GM21529 (cell line): ENCODE data around the gene KRTAP6-1.

ENCODE experiments used
- ATAC-seq: cut with Tn5 transposase; IDR thresholded peaks from one replicate; pipeline ENCODE4 v1.9.1; 2021; ENCODE audit not compliant: unreplicated experiment

KRTAP6-1 gene

DNA sequence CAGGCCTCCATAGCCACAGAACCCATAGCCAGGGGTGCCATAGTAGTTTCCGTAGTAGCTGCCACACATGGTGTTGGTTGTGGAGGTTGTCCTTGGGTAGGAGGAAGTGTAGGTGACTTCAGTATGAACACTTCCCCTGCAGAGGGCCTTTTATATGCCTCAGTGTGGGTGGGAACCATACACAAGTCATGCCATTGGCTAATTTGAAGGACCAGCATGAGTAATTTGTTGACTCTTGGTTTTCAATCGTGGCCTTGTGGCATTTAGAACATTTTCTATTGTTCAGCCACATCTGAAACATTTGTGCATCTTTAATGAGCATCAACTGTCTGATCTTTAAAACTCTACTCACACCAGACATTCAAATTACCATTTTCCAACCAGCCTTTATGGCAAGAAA, at the start of gene KRTAP6-1:
Gene KRTAP6-1, minus strand, starts transcription at position 95 of the 400 bp plus-strand sequence. Its CDS starts 26 bp downstream, at position 69.
- ATAC-seq = no peak

GRCh38 chr21:30652891-30653290, 39.2 kb upstream of the KRTAP6-1 start:
- ATAC-seq = no peak

DNA sequence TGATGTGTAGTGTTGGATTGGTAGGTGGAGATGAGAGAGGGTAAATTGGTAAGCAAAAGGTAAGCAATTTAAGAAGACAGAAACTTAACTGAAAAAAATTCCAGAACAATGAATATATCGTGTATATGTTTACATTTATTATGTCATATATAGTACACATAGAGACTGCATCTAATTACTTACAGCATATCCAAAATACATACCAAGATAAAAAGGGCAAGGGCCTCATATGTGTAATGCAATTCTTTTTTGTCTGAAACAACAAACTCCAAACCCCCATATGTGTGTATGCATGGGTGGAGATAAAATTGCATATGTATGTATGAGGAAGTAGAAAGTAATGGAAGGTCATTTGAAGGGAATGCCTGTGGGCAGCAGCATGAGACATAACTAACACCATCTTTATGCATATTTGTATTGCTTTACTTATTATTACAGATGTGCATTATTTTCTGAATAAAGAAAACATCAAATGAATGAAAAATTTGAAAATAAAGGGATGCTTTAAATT, 33.2 kb upstream of the KRTAP6-1 start:
- no peak for ATAC-seq

DNA sequence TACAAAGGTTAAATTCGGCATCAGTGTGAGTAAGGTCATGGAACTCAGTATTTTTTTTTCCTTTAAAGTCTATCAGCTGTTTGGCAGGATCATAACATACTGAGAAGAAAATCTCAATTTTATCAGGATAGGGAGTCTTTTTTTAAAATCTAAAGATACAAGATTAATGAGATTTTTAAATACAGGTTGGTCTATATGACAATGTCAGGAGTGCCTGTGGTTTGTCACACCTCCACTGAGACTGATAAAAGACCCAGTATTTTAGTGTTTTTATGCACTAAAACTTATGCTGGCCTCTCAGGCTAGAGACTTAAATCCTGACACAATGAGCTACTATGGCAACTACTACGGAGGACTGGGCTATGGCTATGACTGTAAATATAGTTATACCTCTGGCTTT, 28.8 kb upstream of the KRTAP6-1 start, which contains the start of gene KRTAP20-3:
Gene KRTAP20-3, plus strand, starts transcription at position 301 of the 400 bp plus-strand sequence.
- no peak for ATAC-seq

DNA sequence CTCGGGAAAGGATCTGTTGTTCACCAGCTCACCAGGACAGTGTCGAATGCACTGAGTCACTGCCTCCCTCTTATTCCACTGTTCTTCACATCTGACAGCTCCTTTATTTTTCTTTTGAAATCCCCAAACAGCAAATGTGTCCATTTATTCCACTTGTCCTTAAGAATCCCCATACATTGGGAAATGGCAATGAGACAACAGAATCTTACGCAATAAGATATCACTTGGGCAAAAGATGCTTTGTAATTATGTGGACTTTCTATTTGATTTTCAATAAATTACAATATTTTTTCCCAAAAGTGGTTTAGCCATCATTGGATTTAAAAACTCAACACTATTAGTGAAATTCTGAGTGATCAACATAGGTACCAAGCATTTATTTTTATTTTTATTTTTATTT, 25.0 kb upstream of the KRTAP6-1 start:
- no peak for ATAC-seq

DNA sequence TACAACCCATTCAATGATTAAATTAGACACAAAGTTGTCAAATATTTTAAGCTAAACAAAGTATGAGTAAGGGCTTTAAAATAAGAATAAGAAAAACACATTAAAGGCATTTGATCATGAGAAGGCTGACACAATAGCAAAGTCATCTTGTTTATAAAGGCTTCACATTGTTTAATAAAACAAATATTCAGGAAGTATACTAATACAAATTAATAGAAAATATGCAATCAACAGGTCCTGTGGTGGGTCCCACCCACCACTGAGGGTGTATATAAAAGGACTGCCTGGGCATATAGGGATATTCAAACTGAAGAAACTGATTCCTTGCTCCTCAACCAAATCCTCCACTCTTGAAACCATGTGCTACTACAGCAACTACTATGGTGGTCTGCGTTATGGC, 21.2 kb upstream of the KRTAP6-1 start, which contains the start of gene KRTAP20-2:
Gene KRTAP20-2, plus strand, starts transcription at position 301 of the 400 bp plus-strand sequence. Its CDS starts 58 bp downstream, at position 359.
- no peak for ATAC-seq

DNA sequence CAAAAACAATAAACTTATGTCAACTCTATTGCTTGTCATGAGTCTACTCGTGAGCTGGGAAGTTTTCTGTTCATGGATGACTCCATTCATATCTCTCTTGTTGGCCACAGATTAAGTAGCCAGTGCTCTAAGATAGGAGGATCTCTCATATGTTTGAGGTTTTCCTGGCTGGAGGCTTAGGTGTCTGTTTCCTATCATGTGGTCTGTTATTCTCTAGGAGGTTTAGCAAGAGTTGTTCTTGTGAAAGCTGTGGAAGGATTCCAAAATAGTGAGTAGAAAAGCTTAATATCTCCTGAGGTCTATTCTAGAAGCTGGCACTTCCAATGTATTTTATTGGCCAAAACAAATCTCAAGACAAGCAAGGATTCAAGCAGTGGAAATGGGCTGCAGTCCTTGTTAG, 15.5 kb upstream of the KRTAP6-1 start:
- ATAC-seq = no peak

GRCh38 chr21:30628109-30628508, 14.4 kb upstream of the KRTAP6-1 start:
- ATAC-seq = no peak

DNA sequence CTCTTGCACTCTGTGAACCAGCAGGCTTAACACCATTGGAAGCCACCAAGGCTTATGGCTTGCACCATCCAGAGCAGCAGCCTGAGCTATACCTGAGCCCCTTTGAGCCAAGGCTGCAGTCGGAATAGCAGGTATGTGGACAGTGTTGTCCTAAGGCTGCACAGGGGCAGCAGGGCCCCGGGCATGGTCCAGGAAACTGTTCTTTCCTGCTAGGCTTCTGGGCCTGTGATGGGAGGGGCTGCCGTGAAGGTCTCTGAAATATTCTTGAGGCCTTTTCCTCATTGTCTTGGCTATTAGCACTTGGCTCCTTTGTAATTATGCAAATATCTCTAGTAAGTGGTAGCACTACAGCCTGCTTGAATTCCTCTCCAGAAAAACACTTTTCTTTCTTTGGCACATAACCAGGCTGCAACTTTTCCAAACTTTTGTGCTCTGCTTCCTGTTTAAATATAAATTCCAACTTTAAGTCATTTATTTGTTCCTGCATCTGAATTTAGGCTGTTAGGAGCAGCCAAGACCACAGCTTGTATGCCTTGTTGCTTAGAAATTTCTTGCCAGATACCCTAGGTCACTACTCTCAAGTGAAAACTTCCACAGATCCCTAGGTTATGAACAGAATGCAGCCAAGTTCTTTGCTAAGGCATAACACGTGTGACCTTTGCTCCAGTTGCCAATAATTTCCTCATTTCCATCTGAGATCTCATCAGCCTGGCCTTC, 11.9 kb upstream of the KRTAP6-1 start:
- no peak for ATAC-seq

DNA sequence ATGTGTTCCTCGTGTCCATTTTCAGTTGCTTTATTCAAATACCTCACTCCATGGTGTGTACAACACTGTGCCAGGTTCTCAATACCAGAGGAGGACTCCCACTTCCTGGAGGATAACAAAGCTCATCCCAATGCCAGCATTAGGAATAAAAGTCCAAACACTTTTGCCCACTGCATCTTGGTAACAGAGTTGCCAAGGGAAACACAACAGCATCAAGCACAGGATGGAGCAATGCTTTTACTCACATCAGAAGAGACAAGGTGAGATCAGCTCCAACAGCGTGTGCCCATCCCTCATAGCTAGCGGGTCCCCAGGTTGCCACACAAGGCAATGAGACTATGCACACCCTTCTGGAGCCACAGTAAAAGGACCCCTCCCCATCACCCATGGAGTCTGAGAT, 9.6 kb upstream of the KRTAP6-1 start:
- no peak for ATAC-seq

GRCh38 chr21:30620522-30620921, 6.8 kb upstream of the KRTAP6-1 start, which contains the start of gene KRTAP20-4:
TSS of gene KRTAP20-4 (plus strand) at chr21:30620627.
- ATAC-seq = no peak

DNA sequence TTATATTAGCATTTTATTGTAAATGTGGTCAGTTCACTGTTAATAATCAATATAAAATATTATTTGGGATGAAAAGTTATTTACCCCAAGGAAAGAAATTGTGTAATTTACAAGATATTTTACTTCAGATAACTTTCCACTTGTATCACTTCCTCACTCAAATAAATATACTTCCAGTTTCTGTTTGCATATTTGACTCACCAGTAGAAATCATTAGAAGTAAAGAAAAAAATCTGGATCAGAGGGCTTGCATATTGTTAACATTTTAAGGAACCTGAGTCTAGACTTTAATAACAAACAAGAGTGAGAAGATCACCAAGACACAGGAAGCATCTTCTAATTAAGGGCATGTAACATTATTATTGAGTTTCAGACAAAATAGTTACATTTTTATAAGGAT, 6.3 kb upstream of the KRTAP6-1 start:
- no peak for ATAC-seq

- ATAC-seq = no peak
Observed at GRCh38 chr21:30616125-30616524, 2.4 kb upstream of the KRTAP6-1 start, which contains the start of gene KRTAP20-1. TSS of gene KRTAP20-1 (plus strand) at chr21:30616425. CDS start at chr21:30616455, 30 bp downstream.

GRCh38 chr21:30615199-30615598, 1.5 kb upstream of the KRTAP6-1 start:
- ATAC-seq = no peak

DNA sequence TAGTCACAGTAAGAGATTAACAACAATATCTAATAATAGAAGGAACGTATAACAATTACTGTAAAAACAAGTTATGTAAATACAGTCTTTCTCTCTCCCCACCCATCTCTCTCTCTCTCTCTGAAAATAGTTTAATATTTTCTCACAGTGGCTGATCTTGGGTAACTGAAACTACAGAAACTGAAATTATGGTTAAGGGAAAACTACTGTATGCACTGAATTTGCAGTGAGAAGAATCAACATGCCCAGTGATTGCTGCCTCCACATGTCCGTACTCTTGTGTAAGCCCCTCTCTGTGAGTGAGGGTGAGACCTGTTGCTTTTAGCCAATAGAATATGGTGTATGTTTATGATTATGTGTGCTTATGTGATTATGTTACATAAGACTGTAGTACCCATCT, 1.6 kb downstream of the KRTAP6-1 start:
- no peak for ATAC-seq

DNA sequence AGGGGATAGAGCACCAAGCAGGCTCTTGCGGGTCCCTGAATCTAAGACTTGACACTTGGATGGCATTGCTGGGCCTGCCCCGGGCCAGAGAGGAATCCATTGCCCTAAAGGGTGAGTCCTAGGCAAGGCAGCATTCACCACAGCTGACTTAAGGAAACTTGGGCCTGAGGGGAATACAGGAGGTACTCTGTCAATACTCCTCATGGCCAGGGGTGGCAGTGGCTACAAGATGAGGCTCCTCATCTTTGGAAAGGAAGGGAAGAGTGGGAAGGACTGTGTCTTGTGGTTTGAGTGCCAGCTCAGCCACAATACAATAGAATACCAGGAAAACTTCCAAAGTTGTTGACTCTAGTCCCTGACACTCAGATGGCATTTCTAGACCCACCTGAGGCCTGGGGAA, 7.8 kb downstream of the KRTAP6-1 start:
- no peak for ATAC-seq

GRCh38 chr21:30600787-30601186, 12.9 kb downstream of the KRTAP6-1 start, which contains the start of gene KRTAP22-1:
TSS of gene KRTAP22-1 (plus strand) at chr21:30601087.
- ATAC-seq = no peak

GRCh38 chr21:30598802-30599201, 14.9 kb downstream of the KRTAP6-1 start, which contains the start of gene KRTAP6-2:
TSS of gene KRTAP6-2 (minus strand) at chr21:30598902. CDS start at chr21:30598874, 28 bp downstream.
- no peak for ATAC-seq

- no peak for ATAC-seq
Observed at GRCh38 chr21:30592140-30592539, 21.6 kb downstream of the KRTAP6-1 start, which contains the start of gene KRTAP6-3. TSS of gene KRTAP6-3 (plus strand) at chr21:30592440. CDS start at chr21:30592446, 6 bp downstream.

DNA sequence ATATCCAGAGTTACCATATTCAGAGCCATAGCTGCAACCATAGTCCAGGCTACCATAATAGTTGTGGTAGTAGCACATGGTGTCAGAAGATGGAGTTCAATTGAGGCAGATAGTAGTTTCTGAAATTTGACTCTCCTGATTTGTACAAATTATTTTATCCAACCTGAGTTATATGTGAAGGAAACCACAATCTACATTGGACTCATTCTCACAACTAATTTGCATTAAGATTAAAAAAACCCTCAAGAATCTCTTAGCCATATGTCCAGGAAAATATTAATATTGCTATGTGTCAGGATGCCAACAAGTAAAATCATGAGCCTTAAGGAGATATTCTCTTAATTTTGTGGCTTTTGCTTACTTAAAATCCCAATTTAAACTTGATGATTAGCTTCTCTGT, 23.4 kb downstream of the KRTAP6-1 start, which contains the start of gene KRTAP22-2:
Gene KRTAP22-2, minus strand, starts transcription at position 101 of the 400 bp plus-strand sequence.
- ATAC-seq = no peak

- ATAC-seq = no peak
Observed at GRCh38 chr21:30582870-30583269, 30.9 kb downstream of the KRTAP6-1 start.

- ATAC-seq = no peak
Observed at GRCh38 chr21:30580132-30580531, 33.6 kb downstream of the KRTAP6-1 start.
